IMR-90 (cell line): ENCODE measurements around the gene SEZ6L2.

Experiments
- CEBPB ChIP-seq: IDR thresholded peaks from 2 replicates; pipeline ENCODE4 v1.6.1; 2012; ENCODE audit warnings: low read depth, low read length, improper control_type of control experiment
- CHD1 ChIP-seq: IDR thresholded peaks from 2 replicates; pipeline ENCODE4 v1.6.1; 2012; ENCODE audit warnings: low read depth, low read length, improper control_type of control experiment
- MXI1 ChIP-seq: IDR thresholded peaks from 2 replicates; pipeline ENCODE4 v1.6.1; 2012; ENCODE audit warnings: low read depth, mild to moderate bottlenecking, low read length, moderate library complexity, borderline replicate concordance
- NFE2L2 ChIP-seq: fragments of 150-350 bp; IDR thresholded peaks from 2 replicates; pipeline ENCODE4 v1.6.1; 2016; ENCODE audit warnings: low read depth, mild to moderate bottlenecking, low read length
- POLR2A ChIP-seq: IDR thresholded peaks from 2 replicates; pipeline ENCODE4 v1.6.1; 2012; ENCODE audit warnings: mild to moderate bottlenecking, low read depth, low read length
- RFX5 ChIP-seq: IDR thresholded peaks from 2 replicates; pipeline ENCODE4 v1.8.0; 2012; ENCODE audit warnings: low read depth, mild to moderate bottlenecking, low read length, moderate library complexity
- TF ChIP-seq, protein P1 (sequence below): conservative IDR thresholded peaks from 2 replicates; pipeline ENCODE4 v1.5.1; 2012; ENCODE audit warnings: mild to moderate bottlenecking, low read depth, low read length, improper control_type of control experiment
- TF ChIP-seq, protein P2 (sequence below): fragments of 150-350 bp; IDR thresholded peaks from 2 replicates; pipeline ENCODE4 v1.6.1; 2017; ENCODE audit warnings: mild to moderate bottlenecking, antibody characterized with exemption, low read length, low read depth

GRCh38 chr16:29830774-29831173, 68.6 kb downstream of the SEZ6L2 start:
- TF ChIP-seq, protein P1, sequence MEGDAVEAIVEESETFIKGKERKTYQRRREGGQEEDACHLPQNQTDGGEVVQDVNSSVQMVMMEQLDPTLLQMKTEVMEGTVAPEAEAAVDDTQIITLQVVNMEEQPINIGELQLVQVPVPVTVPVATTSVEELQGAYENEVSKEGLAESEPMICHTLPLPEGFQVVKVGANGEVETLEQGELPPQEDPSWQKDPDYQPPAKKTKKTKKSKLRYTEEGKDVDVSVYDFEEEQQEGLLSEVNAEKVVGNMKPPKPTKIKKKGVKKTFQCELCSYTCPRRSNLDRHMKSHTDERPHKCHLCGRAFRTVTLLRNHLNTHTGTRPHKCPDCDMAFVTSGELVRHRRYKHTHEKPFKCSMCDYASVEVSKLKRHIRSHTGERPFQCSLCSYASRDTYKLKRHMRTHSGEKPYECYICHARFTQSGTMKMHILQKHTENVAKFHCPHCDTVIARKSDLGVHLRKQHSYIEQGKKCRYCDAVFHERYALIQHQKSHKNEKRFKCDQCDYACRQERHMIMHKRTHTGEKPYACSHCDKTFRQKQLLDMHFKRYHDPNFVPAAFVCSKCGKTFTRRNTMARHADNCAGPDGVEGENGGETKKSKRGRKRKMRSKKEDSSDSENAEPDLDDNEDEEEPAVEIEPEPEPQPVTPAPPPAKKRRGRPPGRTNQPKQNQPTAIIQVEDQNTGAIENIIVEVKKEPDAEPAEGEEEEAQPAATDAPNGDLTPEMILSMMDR: no peak
- TF ChIP-seq CHD1: no peak
- TF ChIP-seq, protein P2, sequence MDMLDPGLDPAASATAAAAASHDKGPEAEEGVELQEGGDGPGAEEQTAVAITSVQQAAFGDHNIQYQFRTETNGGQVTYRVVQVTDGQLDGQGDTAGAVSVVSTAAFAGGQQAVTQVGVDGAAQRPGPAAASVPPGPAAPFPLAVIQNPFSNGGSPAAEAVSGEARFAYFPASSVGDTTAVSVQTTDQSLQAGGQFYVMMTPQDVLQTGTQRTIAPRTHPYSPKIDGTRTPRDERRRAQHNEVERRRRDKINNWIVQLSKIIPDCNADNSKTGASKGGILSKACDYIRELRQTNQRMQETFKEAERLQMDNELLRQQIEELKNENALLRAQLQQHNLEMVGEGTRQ: no peak
- no peak for TF ChIP-seq POLR2A
- no peak for TF ChIP-seq MXI1
- TF ChIP-seq RFX5: no peak
- no peak for TF ChIP-seq NFE2L2
- TF ChIP-seq CEBPB: no peak
